Liver (tissue), 3 donors: ENCODE measurements around the gene WDR74.
"Not testable (repeated sequence)": the region's sequence is repeated elsewhere in the genome, so short reads cannot be mapped to it uniquely, and the experiment has no call there.

ENCODE experiments used
- ATF3 ChIP-seq: IDR thresholded peaks from 2 replicates; pipeline ENCODE4 v1.6.1; 2016; ENCODE audit warnings: antibody characterized with exemption
- CTCF ChIP-seq: fragments of 150-350 bp; IDR thresholded peaks from 2 replicates; pipeline ENCODE4 v1.5.1; 2017; ENCODE audit warnings: improper control_type of control experiment, low read depth, low read length; ENCODE audit not compliant: missing input control
- EGR1 ChIP-seq, 2 donors: IDR thresholded peaks; 2 replicates each; pipeline ENCODE4 v1.6.1; 2016 to 2018; ENCODE audit warnings: antibody characterized with exemption in 2 of 2, low read depth in 2 of 2
- FOXA1 ChIP-seq: IDR thresholded peaks from 2 replicates; pipeline ENCODE4 v1.6.1; 2016; ENCODE audit warnings: antibody characterized with exemption
- GABPA ChIP-seq, 2 donors: IDR thresholded peaks in 1 of 2; conservative IDR thresholded peaks in 1 of 2; 2 replicates each; pipeline ENCODE4 v1.6.1; 2016; ENCODE audit warnings: antibody characterized with exemption in 2 of 2, mild to moderate bottlenecking in 1 of 2, moderate library complexity in 1 of 2
- HNF4G ChIP-seq: IDR thresholded peaks from 2 replicates; pipeline ENCODE4 v1.6.1; 2016; ENCODE audit warnings: antibody characterized with exemption
- JUND ChIP-seq, 2 donors: IDR thresholded peaks; 2 replicates each; pipeline ENCODE4 v1.6.1; 2016; ENCODE audit warnings: antibody characterized with exemption in 2 of 2
- MAX ChIP-seq: IDR thresholded peaks from 2 replicates; pipeline ENCODE4 v1.6.1; 2016; ENCODE audit warnings: antibody characterized with exemption
- RAD21 ChIP-seq, 2 donors: IDR thresholded peaks; 2 replicates each; pipeline ENCODE4 v1.6.1; 2016; ENCODE audit warnings: antibody characterized with exemption in 2 of 2, mild to moderate bottlenecking in 2 of 2
- REST ChIP-seq: IDR thresholded peaks from 2 replicates; pipeline ENCODE4 v1.6.1; 2016; ENCODE audit warnings: antibody characterized with exemption, mild to moderate bottlenecking
- SP1 ChIP-seq: IDR thresholded peaks from 2 replicates; pipeline ENCODE4 v1.6.1; 2018; ENCODE audit warnings: antibody characterized with exemption, mild to moderate bottlenecking
- TAF1 ChIP-seq: conservative IDR thresholded peaks from 2 replicates; pipeline ENCODE4 v1.6.1; 2016; ENCODE audit warnings: antibody characterized with exemption, mild to moderate bottlenecking
- YY1 ChIP-seq: IDR thresholded peaks from 2 replicates; pipeline ENCODE4 v1.6.1; 2016; ENCODE audit warnings: antibody characterized with exemption, mild to moderate bottlenecking
- ZBTB33 ChIP-seq: IDR thresholded peaks from 2 replicates; pipeline ENCODE4 v1.6.1; 2016; ENCODE audit warnings: antibody characterized with exemption
- donor health status: healthy.
- donor health status: healthy.

GRCh38 chr11:62828130-62828529 is 11.3 kb downstream of the WDR74 start:
- TF ChIP-seq CTCF; JUND (IDR thresholded peaks at IDR 0.05); GABPA (IDR thresholded peaks at IDR 0.05 in 1 of 2, conservative IDR thresholded peaks at IDR 0.05 in 1 of 2); MAX; REST; ATF3; TAF1; YY1; FOXA1; ZBTB33; HNF4G; EGR1 (IDR thresholded peaks at IDR 0.05; ENCODE audit: low read depth in 2 of 2); RAD21 (IDR thresholded peaks at IDR 0.05); SP1: not testable (repeated sequence)
